ENCODE results near the gene BANK1. TPM values are rescaled to one million over a fixed set of nuclear protein-coding genes. Genes with fewer than 3 reads are reported as not detected.

The BANK1 gene
- total RNA-seq, 2 experiments from 2014 or later: 0.20 to 0.22 TPM

DNA sequence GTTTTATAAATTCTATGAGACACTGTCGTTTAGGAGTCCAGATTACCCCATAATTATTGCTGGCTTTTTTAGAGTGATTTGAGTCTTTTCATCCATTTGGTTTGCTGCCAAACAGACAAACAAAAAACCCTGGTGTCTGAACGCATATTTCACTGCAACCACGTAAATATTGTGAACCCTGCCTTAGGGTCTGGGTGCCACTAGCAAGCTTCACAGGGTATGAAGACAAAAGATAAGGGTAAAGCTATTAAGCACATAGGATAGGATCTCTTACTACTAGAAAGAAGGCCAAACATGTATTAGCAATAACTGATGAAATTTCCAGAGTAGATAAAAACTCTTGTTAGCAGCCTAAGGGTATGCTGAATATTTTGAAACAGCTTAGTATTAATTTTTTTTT is 143.3 kb downstream of the BANK1 start:
- ChIA-PET CTCF (no interaction called here), POLR2A (no interaction called here)
- Mint-ChIP-seq H3K27me3 (no peaks in the 10 kb centered on the region), H3K36me3 (ENCODE audit: low read depth) (no peaks in the 10 kb centered on the region), H3K4me1 (ENCODE audit: low read depth) (no peaks in the 10 kb centered on the region), H3K27ac (no peak overlapping the region), H3K4me3 (no peak overlapping the region), H3K9me3 (peaks cover 2% of the 10 kb centered on the region)
- DNase-seq: no peak
- no peak for TF ChIP-seq CTCF (IDR thresholded peaks at IDR 0.05)
- H3K27ac ChIP-seq (ENCODE audit: low read depth in 1 of 2, low read length in 2 of 2): no peak overlapping the region
- ATAC-seq (ENCODE audit: poor library complexity): no peak
- H3K36me3 ChIP-seq (ENCODE audit: insufficient read depth, low read length): no peaks in the 10 kb centered on the region
- no peak overlapping the region for H3K4me3 ChIP-seq (ENCODE audit: low read length)
- H3K4me1 ChIP-seq (ENCODE audit: insufficient read depth, low read length): no peaks in the 10 kb centered on the region
- H3K27me3 ChIP-seq (ENCODE audit: control insufficient read depth in 1 of 2, insufficient read depth in 2 of 2, low read length in 2 of 2): no peaks in the 10 kb centered on the region
- intact Hi-C loops (cut with DNase I, micrococcal nuclease): no loop called here
- no peaks in the 10 kb centered on the region for H3K9me3 ChIP-seq (ENCODE audit: control insufficient read depth in 1 of 2, insufficient read depth in 1 of 2, low read length in 2 of 2)

GRCh38 chr4:101938836-101939235 is 148.3 kb downstream of the BANK1 start:
- Mint-ChIP-seq H3K4me1 (ENCODE audit: low read depth) (no peaks in the 10 kb centered on the region), H3K9me3 (peaks cover 2% of the 10 kb centered on the region), H3K4me3 (no peak overlapping the region), H3K27me3 (peaks cover 8% of the 10 kb centered on the region), H3K36me3 (ENCODE audit: low read depth) (no peaks in the 10 kb centered on the region), H3K27ac (no peak overlapping the region)
- H3K27me3 ChIP-seq (ENCODE audit: control insufficient read depth in 1 of 2, insufficient read depth in 2 of 2, low read length in 2 of 2): no peaks in the 10 kb centered on the region
- H3K4me3 ChIP-seq (ENCODE audit: low read length): no peak overlapping the region
- H3K4me1 ChIP-seq (ENCODE audit: insufficient read depth, low read length): no peaks in the 10 kb centered on the region
- DNase-seq (no peak), ATAC-seq (ENCODE audit: poor library complexity) (no peak)
- no peak overlapping the region for H3K27ac ChIP-seq (ENCODE audit: low read depth in 1 of 2, low read length in 2 of 2)
- intact Hi-C loops (cut with DNase I, micrococcal nuclease): no loop called here
- ChIA-PET POLR2A (no interaction called here), CTCF (no interaction called here)
- TF ChIP-seq CTCF (IDR thresholded peaks at IDR 0.05): no peak
- H3K9me3 ChIP-seq (ENCODE audit: control insufficient read depth in 1 of 2, insufficient read depth in 1 of 2, low read length in 2 of 2): no peaks in the 10 kb centered on the region
- H3K36me3 ChIP-seq (ENCODE audit: insufficient read depth, low read length): no peaks in the 10 kb centered on the region

DNA sequence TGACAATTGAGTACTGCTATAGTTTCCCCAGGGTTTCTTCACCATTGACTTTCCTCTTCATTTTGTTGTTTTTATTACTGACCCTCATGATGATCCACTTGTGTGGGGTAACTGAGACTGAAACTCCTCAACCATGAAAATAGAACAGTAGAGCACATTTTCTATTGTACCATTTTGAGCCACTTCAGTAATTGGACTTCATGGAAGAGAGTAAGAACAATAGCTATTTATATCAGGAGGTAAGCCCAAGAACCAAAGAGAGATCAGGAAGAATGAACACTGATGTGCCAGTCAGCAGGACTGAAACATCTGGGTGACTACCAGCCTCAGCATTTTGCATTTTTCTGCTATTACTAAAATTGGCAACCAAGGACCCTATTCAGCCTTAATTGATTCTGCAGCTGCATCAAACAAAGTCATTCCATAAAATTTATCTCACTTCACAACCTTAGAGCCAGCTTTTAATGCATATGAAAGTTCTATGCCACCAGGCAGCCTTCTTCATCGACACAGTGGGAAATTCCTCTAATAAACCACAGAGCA is 151.4 kb downstream of the BANK1 start:
- Mint-ChIP-seq H3K36me3 (ENCODE audit: low read depth) (no peaks in the 10 kb centered on the region), H3K27me3 (peaks cover 14% of the 10 kb centered on the region), H3K4me3 (no peak overlapping the region), H3K9me3 (no peaks in the 10 kb centered on the region), H3K4me1 (ENCODE audit: low read depth) (no peaks in the 10 kb centered on the region), H3K27ac (no peak overlapping the region)
- intact Hi-C loops (cut with DNase I, micrococcal nuclease): no loop called here
- H3K27ac ChIP-seq (ENCODE audit: low read depth in 1 of 2, low read length in 2 of 2): no peak overlapping the region
- ATAC-seq (ENCODE audit: poor library complexity) (no peak), DNase-seq (no peak)
- H3K9me3 ChIP-seq (ENCODE audit: control insufficient read depth in 1 of 2, insufficient read depth in 1 of 2, low read length in 2 of 2): no peaks in the 10 kb centered on the region
- TF ChIP-seq CTCF (IDR thresholded peaks at IDR 0.05): no peak
- no peak overlapping the region for H3K4me3 ChIP-seq (ENCODE audit: low read length)
- no peaks in the 10 kb centered on the region for H3K27me3 ChIP-seq (ENCODE audit: control insufficient read depth in 1 of 2, insufficient read depth in 2 of 2, low read length in 2 of 2)
- H3K36me3 ChIP-seq (ENCODE audit: insufficient read depth, low read length): no peaks in the 10 kb centered on the region
- no peaks in the 10 kb centered on the region for H3K4me1 ChIP-seq (ENCODE audit: insufficient read depth, low read length)
- ChIA-PET POLR2A (no interaction called here), CTCF (no interaction called here)

Measured in CD4-positive, alpha-beta T cell (primary cell).